Type B pancreatic cell (in vitro differentiated cells): ENCODE data around the gene TRIM24. TPM values are rescaled to one million over a fixed set of nuclear protein-coding genes. Genes with fewer than 3 reads are reported as not detected.

Source experiments
- DNase-seq: peaks from one replicate; pipeline ENCODE4 v3.0.0; 2021; ENCODE audit warnings: mixed read lengths; ENCODE audit not compliant: unreplicated experiment; ENCODE audit errors: extremely low spot score
- H3K27ac Mint-ChIP-seq: 2 replicates; pipeline ENCODE4 v1.8.0; 2021; ENCODE audit warnings: mild to moderate bottlenecking, mixed read lengths
- H3K27me3 Mint-ChIP-seq: 2 replicates; pipeline ENCODE4 v1.8.0; 2021; ENCODE audit warnings: mixed read lengths
- H3K36me3 Mint-ChIP-seq: 2 replicates; pipeline ENCODE4 v1.8.0; 2021; ENCODE audit warnings: mixed read lengths
- H3K4me1 Mint-ChIP-seq: one replicate; pipeline ENCODE4 v1.8.0; 2021; ENCODE audit warnings: mixed read lengths; ENCODE audit not compliant: unreplicated experiment
- H3K4me3 Mint-ChIP-seq: 2 replicates; pipeline ENCODE4 v1.8.0; 2021; ENCODE audit warnings: mild to moderate bottlenecking, mixed read lengths
- H3K9me3 Mint-ChIP-seq: 2 replicates; pipeline ENCODE4 v1.8.0; 2021; ENCODE audit warnings: mixed read lengths
- CTCF ChIP-seq: fragments of 200-600 bp; sonication (generic); conservative IDR thresholded peaks from 2 replicates; pipeline ENCODE4 v1.5.0; 2021; ENCODE audit warnings: antibody characterized with exemption, mild to moderate bottlenecking
- total RNA-seq: library from RNA; stranded (reverse); gene quantifications from 2 replicates; pipeline ENCODE4 v1.2.1, GENCODE V29; 2021; ENCODE audit warnings: low replicate concordance

TRIM24 gene
- total RNA-seq, 1 donor from 2014 or later, result 66.8 TPM

DNA sequence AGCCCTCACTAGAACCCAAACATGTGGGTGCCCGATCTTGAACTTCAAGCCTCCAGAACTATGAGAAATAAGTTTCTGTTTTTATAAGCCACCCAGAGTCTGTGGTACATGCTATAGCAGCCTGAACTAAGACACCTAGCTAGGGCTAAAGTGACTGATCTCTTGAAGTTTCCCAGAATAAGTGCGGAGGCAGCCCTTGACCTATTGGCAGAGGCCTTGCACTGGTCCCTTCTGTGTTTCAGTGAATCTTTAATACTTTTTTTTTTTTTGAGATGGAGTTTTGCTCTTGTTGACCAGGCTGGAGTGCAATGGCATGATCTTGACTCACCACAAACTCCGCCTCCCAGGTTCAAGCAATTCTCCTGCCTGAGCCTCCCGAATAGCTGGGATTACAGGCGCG, 156.0 kb downstream of the TRIM24 start:
- DNase-seq, result no peak
- H3K4me3 Mint-ChIP-seq, result no peak overlapping the region
- peaks cover 10% of the 10 kb centered on the region for H3K4me1 Mint-ChIP-seq
- no peaks in the 10 kb centered on the region for H3K9me3 Mint-ChIP-seq
- H3K27me3 Mint-ChIP-seq, result no peaks in the 10 kb centered on the region
- H3K36me3 Mint-ChIP-seq, result peaks cover 3% of the 10 kb centered on the region
- no peak overlapping the region for H3K27ac Mint-ChIP-seq
- TF ChIP-seq CTCF, result no peak

GRCh38 chr7:138618506-138618905, 158.4 kb downstream of the TRIM24 start:
- DNase-seq, result no peak
- Mint-ChIP-seq H3K36me3 (peaks cover under 1% of the 10 kb centered on the region), H3K27ac (no peak overlapping the region), H3K4me3 (no peak overlapping the region), H3K4me1 (peaks cover 7% of the 10 kb centered on the region), H3K27me3 (no peaks in the 10 kb centered on the region), H3K9me3 (no peaks in the 10 kb centered on the region)
- TF ChIP-seq CTCF, result no peak

DNA sequence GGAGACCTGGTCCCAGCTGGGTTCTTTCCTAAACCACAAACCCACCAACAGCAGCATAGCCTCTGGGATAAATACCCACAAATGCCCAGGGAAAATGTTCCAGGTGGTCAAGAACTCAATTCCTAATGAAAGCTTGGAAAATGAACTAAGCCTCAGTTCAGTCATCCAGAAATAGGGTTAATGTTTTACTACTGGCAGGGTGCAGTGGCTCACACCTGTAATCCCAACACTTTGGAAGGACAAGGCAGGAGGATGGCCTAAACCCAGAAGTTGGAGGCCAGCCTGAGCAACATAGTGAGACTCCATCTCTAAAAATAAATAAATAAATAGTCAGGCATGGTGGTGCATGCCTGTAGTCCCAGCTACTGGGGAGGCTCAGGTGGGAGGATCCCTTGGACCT, 158.9 kb downstream of the TRIM24 start:
- Mint-ChIP-seq H3K27me3 (no peaks in the 10 kb centered on the region), H3K36me3 (no peaks in the 10 kb centered on the region), H3K4me1 (peaks cover 2% of the 10 kb centered on the region), H3K27ac (no peak overlapping the region), H3K9me3 (no peaks in the 10 kb centered on the region), H3K4me3 (no peak overlapping the region)
- no peak for TF ChIP-seq CTCF
- no peak for DNase-seq

DNA sequence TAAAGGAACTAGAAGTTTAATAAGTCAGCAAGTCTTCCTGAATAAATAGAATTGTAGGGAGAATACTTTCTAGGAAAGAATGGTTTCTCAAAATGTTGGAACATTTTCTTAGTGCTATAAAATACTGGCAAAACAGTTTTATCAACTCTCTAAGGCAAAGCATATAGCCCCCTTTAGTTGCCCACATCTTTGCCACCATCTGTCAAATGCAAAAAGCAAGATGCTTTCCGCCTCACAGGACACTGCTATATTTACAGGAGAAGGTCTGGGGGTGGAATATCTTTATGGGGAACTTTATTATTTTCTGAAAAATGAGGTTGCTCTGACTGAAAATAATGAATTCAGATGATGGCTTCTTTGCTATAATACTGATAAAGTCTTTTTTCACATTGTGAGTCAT, 162.8 kb downstream of the TRIM24 start:
- H3K27me3 Mint-ChIP-seq, result no peaks in the 10 kb centered on the region

DNA sequence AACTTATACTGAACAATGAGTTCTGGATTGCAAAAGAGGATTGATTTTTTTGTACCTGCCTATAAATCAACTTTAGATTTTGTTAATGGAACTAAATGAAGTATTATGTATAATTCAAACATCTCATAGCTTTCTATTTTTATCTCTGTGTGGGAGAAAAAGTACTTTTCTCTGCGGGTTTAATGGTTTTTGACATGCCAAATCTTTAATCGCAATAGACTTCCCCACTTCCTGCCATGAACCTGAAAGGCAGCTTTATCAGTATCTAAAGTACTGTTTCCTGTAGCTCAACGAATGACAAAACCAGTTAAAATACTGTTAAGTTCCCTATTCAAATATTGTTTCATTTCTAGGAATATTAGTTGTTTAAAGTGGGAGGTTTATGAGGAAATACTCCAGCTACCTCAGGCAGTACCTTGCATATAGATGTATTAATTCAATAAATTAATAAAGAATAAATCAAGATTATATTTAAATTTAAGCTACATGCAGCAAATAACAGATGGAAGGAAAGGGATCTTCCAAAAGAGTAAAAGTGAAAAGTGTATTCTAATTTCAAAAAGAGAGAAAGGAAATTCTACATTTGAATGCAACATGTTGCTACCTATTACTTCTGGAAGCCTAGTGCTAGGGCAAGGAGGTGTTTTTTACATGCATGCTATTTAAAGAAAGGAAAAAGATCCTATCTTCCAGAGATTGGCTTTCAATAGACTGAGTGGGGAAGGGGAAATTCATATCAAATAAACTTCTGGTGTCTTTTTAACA, 165.2 kb downstream of the TRIM24 start:
- TF ChIP-seq CTCF, result no peak
- Mint-ChIP-seq H3K9me3 (no peaks in the 10 kb centered on the region), H3K4me3 (no peak overlapping the region), H3K4me1 (peaks cover 8% of the 10 kb centered on the region), H3K27ac (no peak overlapping the region), H3K27me3 (no peaks in the 10 kb centered on the region), H3K36me3 (no peaks in the 10 kb centered on the region)
- no peak for DNase-seq

More for the DNA sequence above, 162.8 kb downstream of the TRIM24 start:
- no peaks in the 10 kb centered on the region for H3K36me3 Mint-ChIP-seq
- peaks cover 4% of the 10 kb centered on the region for H3K4me1 Mint-ChIP-seq
- TF ChIP-seq CTCF, result no peak
- H3K4me3 Mint-ChIP-seq, result no peak overlapping the region
- DNase-seq, result no peak
- no peaks in the 10 kb centered on the region for H3K9me3 Mint-ChIP-seq
- H3K27ac Mint-ChIP-seq, result no peak overlapping the region
